Gastrocnemius medialis (tissue), 4 donors: ENCODE data around the gene NUTM2D. TPM values are rescaled to one million over a fixed set of nuclear protein-coding genes. Genes with fewer than 3 reads are reported as not detected.
"Not testable (repeated sequence)": the region's sequence is repeated elsewhere in the genome, so short reads cannot be mapped to it uniquely, and the experiment has no call there.

Experiments used
- ATAC-seq, 2 donors: fragments of 150-250 bp; one replicate each; pipeline ENCODE4 v1.9.1; 2016
- DNase-seq, 2 donors: peaks; one replicate each; pipeline ENCODE4 v3.0.0-alpha.2; 2019
- H3K27ac ChIP-seq, 4 donors: fragments of 200-600 bp; sonication (generic); 1 replicate in 1 of 4; 2 replicates in 3 of 4; pipeline ENCODE4 v1.5.1; 2016 to 2018; ENCODE audit warnings: mild to moderate bottlenecking in 2 of 4, moderate library complexity in 1 of 4
- H3K27me3 ChIP-seq, 3 donors: fragments of 200-600 bp; sonication (generic) in 2 of 3; 1 replicate in 1 of 3; 2 replicates in 2 of 3; pipeline versions ENCODE4 v1.5.1 to v1.6.0; 2016 to 2019; ENCODE audit warnings: mild to moderate bottlenecking in 1 of 3, moderate library complexity in 1 of 3
- H3K36me3 ChIP-seq, 2 donors: fragments of 200-600 bp; sonication (generic) in 1 of 2; one replicate each; pipeline ENCODE4 v1.5.1; 2017 to 2018
- H3K4me1 ChIP-seq, 2 donors: fragments of 200-600 bp; sonication (generic) in 1 of 2; one replicate each; pipeline ENCODE4 v1.5.1; 2016 to 2017; ENCODE audit warnings: mild to moderate bottlenecking in 2 of 2
- H3K4me3 ChIP-seq, 4 donors: fragments of 200-600 bp; sonication (generic) in 3 of 4; 1 replicate in 1 of 4; 2 replicates in 3 of 4; pipeline ENCODE4 v1.5.1; 2016 to 2019; ENCODE audit warnings: mild to moderate bottlenecking in 2 of 4
- H3K9me3 ChIP-seq, 3 donors: fragments of 200-600 bp; sonication (generic) in 2 of 3; 1 replicate in 1 of 3; 2 replicates in 2 of 3; pipeline ENCODE4 v1.5.1; 2016 to 2019
- CTCF ChIP-seq, 5 experiments: fragments of 450-650 bp in 3 of 5; fragments of 200-600 bp in 2 of 5; sonication (generic) in 2 of 5; IDR thresholded peaks in 4 of 5; conservative IDR thresholded peaks in 1 of 5; 1 replicate in 4 of 5; 2 replicates in 1 of 5; pipeline ENCODE4 v1.5.1; 2016 to 2019; ENCODE audit warnings: antibody characterized with exemption in 5 of 5, mild to moderate bottlenecking in 3 of 5, moderate library complexity in 3 of 5
- POLR2A ChIP-seq, 2 donors: fragments of 450-650 bp; IDR thresholded peaks; one replicate each; pipeline ENCODE4 v1.6.1; 2017; ENCODE audit warnings: antibody characterized with exemption in 2 of 2, mild to moderate bottlenecking in 2 of 2, moderate library complexity in 2 of 2
- in situ Hi-C, 4 donors: fragments of 200-750 bp; cut with MboI; loops; one replicate each; pipeline versions ENCODE4 v1.15.0 to v1.8.0; 2017; ENCODE audit warnings: low sequenced_read_pairs in 4 of 4
- intact Hi-C: fragments of 100-400 bp; cut with DNase I; formaldehyde crosslinking; loops from one replicate; pipeline ENCODE4 v1.15.1; 2023; ENCODE audit warnings: low total_unique reads
- total RNA-seq, 4 donors: library from RNA; depleted of rRNA; stranded (reverse); fragments of >200 nt; gene quantifications; one replicate each; pipeline versions ENCODE4 v1.1.0 to v1.2.3, GENCODE V29; 2016

Gene NUTM2D
- total RNA-seq, 4 donors from 2014 or later = 0.87 to 2.0 (median 1.1) TPM

GRCh38 chr10:87341546-87342142, 15.9 kb upstream of the NUTM2D start:
- in situ Hi-C loops = not testable (repeated sequence)
- peak overlapping the region; percentile 84 to 92 (median 87) for H3K27ac ChIP-seq

GRCh38 chr10:87342249-87342710, 15.3 kb upstream of the NUTM2D start:
- H3K36me3 ChIP-seq, H3K27me3 ChIP-seq, intact Hi-C loops, in situ Hi-C loops, H3K9me3 ChIP-seq: not testable (repeated sequence)
- Histone ChIP-seq H3K4me3 (peak overlapping the region; percentile 62 to 70 (median 68)), H3K4me1 (peaks cover 12 to 15% of the 10 kb centered on the region in 2 donors), H3K27ac (peak overlapping the region; percentile 84 to 92 (median 87))
- TF ChIP-seq POLR2A (IDR thresholded peaks at IDR 0.05) = peak; percentile 49 to 60
- DNase-seq = peak; percentile 79 to 93
- peak; percentile 93 to 94 for ATAC-seq

More at GRCh38 chr10:87341546-87342142, 15.9 kb upstream of the NUTM2D start:
- H3K36me3 ChIP-seq, DNase-seq, intact Hi-C loops, H3K27me3 ChIP-seq, H3K9me3 ChIP-seq: not testable (repeated sequence)
- H3K4me1 ChIP-seq = peaks cover 12 to 15% of the 10 kb centered on the region in 2 donors
- peak; percentile 22 to 24 for ATAC-seq
- peak overlapping the region; percentile 62 to 70 (median 68) for H3K4me3 ChIP-seq

GRCh38 chr10:87342711-87343258, 14.8 kb upstream of the NUTM2D start:
- DNase-seq (peak; percentile 57 to 75), ATAC-seq (peak; percentile 85 to 88)
- Histone ChIP-seq H3K4me3 (peak overlapping the region; percentile 62 to 70 (median 66)), H3K4me1 (peaks cover 12 to 15% of the 10 kb centered on the region in 2 donors), H3K27ac (peak overlapping the region; percentile 84 to 92 (median 87))
- H3K9me3 ChIP-seq, in situ Hi-C loops, H3K27me3 ChIP-seq, intact Hi-C loops, H3K36me3 ChIP-seq: not testable (repeated sequence)
- TF ChIP-seq POLR2A (IDR thresholded peaks at IDR 0.05) (peak in 1 of 2 donors; percentile 31), CTCF (IDR thresholded peaks at IDR 0.05 in 4 of 5, conservative IDR thresholded peaks at IDR 0.05 in 1 of 5) (peak; percentile 29 to 54 (median 46))

- in situ Hi-C loops, H3K9me3 ChIP-seq, H3K36me3 ChIP-seq, intact Hi-C loops, H3K4me3 ChIP-seq, ATAC-seq, H3K27me3 ChIP-seq, H3K27ac ChIP-seq, DNase-seq, H3K4me1 ChIP-seq: not testable (repeated sequence)
Measured at GRCh38 chr10:87345743-87346142, 11.8 kb upstream of the NUTM2D start.

GRCh38 chr10:87350161-87350560, 7.4 kb upstream of the NUTM2D start:
- H3K4me3 ChIP-seq, ATAC-seq, in situ Hi-C loops, H3K27me3 ChIP-seq, H3K4me1 ChIP-seq, H3K27ac ChIP-seq, H3K9me3 ChIP-seq, DNase-seq, H3K36me3 ChIP-seq, intact Hi-C loops: not testable (repeated sequence)

GRCh38 chr10:87352825-87353224, 4.7 kb upstream of the NUTM2D start:
- intact Hi-C loops, DNase-seq, H3K4me1 ChIP-seq, H3K36me3 ChIP-seq, H3K27me3 ChIP-seq, in situ Hi-C loops, H3K9me3 ChIP-seq, H3K4me3 ChIP-seq, H3K27ac ChIP-seq, ATAC-seq: not testable (repeated sequence)

GRCh38 chr10:87355110-87355509, 2.4 kb upstream of the NUTM2D start:
- H3K4me3 ChIP-seq, ATAC-seq, H3K27me3 ChIP-seq, H3K4me1 ChIP-seq, DNase-seq, intact Hi-C loops, in situ Hi-C loops, H3K9me3 ChIP-seq, H3K36me3 ChIP-seq, H3K27ac ChIP-seq: not testable (repeated sequence)

GRCh38 chr10:87358159-87358558, 615 bp downstream of the NUTM2D start:
- H3K4me1 ChIP-seq, H3K4me3 ChIP-seq, H3K36me3 ChIP-seq, ATAC-seq, H3K9me3 ChIP-seq, DNase-seq, H3K27me3 ChIP-seq, in situ Hi-C loops, H3K27ac ChIP-seq, intact Hi-C loops: not testable (repeated sequence)

- intact Hi-C loops, DNase-seq, H3K36me3 ChIP-seq, in situ Hi-C loops, H3K9me3 ChIP-seq, H3K4me1 ChIP-seq, H3K4me3 ChIP-seq, H3K27me3 ChIP-seq, ATAC-seq, H3K27ac ChIP-seq: not testable (repeated sequence)
Measured at GRCh38 chr10:87369514-87370112, 12.1 kb downstream of the NUTM2D start.

- in situ Hi-C loops, intact Hi-C loops, ATAC-seq: not testable (repeated sequence)
Measured at GRCh38 chr10:87374091-87374490, 16.5 kb downstream of the NUTM2D start.

More at GRCh38 chr10:87374091-87374490, 16.5 kb downstream of the NUTM2D start:
- not testable (repeated sequence) for H3K36me3 ChIP-seq, H3K27ac ChIP-seq, H3K9me3 ChIP-seq, DNase-seq, H3K4me1 ChIP-seq, H3K4me3 ChIP-seq, H3K27me3 ChIP-seq
